ENCODE data around the gene FARS2.

GRCh38 chr6:5366941-5367340 is 105.6 kb downstream of the FARS2 start:
- no peak for TF ChIP-seq CTCF (conservative IDR thresholded peaks at IDR 0.05)
- no peak for TF ChIP-seq ZFX (IDR thresholded peaks at IDR 0.05)
